Ishikawa (cell line): ENCODE data around the gene ANOS1.

ENCODE experiments used
- CEBPB ChIP-seq: IDR thresholded peaks from 2 replicates; pipeline ENCODE4 v1.6.1; 2012
- CREB1 ChIP-seq: IDR thresholded peaks from 2 replicates; pipeline ENCODE4 v1.6.1; 2012; ENCODE audit warnings: low read depth
- EGR1 ChIP-seq: IDR thresholded peaks from 2 replicates; pipeline ENCODE4 v1.6.1; 2012
- EP300 ChIP-seq: IDR thresholded peaks from 2 replicates; pipeline ENCODE4 v1.6.1; 2012; ENCODE audit warnings: borderline replicate concordance
- FOXM1 ChIP-seq: IDR thresholded peaks from 2 replicates; pipeline ENCODE4 v1.6.1; 2012; ENCODE audit warnings: low read depth, borderline replicate concordance
- NFIC ChIP-seq: IDR thresholded peaks from 2 replicates; pipeline ENCODE4 v1.6.1; 2012
- RAD21 ChIP-seq: IDR thresholded peaks from 2 replicates; pipeline ENCODE4 v1.6.1; 2012; ENCODE audit warnings: low read depth
- REST ChIP-seq: IDR thresholded peaks from 2 replicates; pipeline ENCODE4 v1.6.1; 2012; ENCODE audit warnings: low read depth, mild to moderate bottlenecking
- TAF1 ChIP-seq: IDR thresholded peaks from 2 replicates; pipeline ENCODE4 v1.6.1; 2012; ENCODE audit warnings: low read depth, mild to moderate bottlenecking
- TCF12 ChIP-seq: IDR thresholded peaks from 2 replicates; pipeline ENCODE4 v1.6.1; 2012; ENCODE audit warnings: low read depth
- TEAD4 ChIP-seq: IDR thresholded peaks from 2 replicates; pipeline ENCODE4 v1.6.1; 2012
- YY1 ChIP-seq: IDR thresholded peaks from 2 replicates; pipeline ENCODE4 v1.6.1; 2012; ENCODE audit warnings: low read depth
- ZBTB7A ChIP-seq: IDR thresholded peaks from 2 replicates; pipeline ENCODE4 v1.6.1; 2012; ENCODE audit warnings: low read depth
- TF ChIP-seq, protein P1 (sequence below): IDR thresholded peaks from 2 replicates; pipeline ENCODE4 v1.6.1; 2012
- TF ChIP-seq, protein P2 (sequence below): IDR thresholded peaks from 2 replicates; pipeline ENCODE4 v1.6.1; 2012

Gene ANOS1

GRCh38 chrX:8737883-8738282 lies 5.9 kb upstream of the ANOS1 start:
- TF ChIP-seq CREB1 (no peak), RAD21 (no peak), REST (no peak), ZBTB7A (no peak), TAF1 (no peak), TCF12 (no peak), TEAD4 (no peak), NFIC (no peak)
- TF ChIP-seq, protein P1, sequence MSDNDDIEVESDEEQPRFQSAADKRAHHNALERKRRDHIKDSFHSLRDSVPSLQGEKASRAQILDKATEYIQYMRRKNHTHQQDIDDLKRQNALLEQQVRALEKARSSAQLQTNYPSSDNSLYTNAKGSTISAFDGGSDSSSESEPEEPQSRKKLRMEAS: no peak
- TF ChIP-seq, protein P2, sequence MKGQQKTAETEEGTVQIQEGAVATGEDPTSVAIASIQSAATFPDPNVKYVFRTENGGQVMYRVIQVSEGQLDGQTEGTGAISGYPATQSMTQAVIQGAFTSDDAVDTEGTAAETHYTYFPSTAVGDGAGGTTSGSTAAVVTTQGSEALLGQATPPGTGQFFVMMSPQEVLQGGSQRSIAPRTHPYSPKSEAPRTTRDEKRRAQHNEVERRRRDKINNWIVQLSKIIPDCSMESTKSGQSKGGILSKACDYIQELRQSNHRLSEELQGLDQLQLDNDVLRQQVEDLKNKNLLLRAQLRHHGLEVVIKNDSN: no peak

DNA sequence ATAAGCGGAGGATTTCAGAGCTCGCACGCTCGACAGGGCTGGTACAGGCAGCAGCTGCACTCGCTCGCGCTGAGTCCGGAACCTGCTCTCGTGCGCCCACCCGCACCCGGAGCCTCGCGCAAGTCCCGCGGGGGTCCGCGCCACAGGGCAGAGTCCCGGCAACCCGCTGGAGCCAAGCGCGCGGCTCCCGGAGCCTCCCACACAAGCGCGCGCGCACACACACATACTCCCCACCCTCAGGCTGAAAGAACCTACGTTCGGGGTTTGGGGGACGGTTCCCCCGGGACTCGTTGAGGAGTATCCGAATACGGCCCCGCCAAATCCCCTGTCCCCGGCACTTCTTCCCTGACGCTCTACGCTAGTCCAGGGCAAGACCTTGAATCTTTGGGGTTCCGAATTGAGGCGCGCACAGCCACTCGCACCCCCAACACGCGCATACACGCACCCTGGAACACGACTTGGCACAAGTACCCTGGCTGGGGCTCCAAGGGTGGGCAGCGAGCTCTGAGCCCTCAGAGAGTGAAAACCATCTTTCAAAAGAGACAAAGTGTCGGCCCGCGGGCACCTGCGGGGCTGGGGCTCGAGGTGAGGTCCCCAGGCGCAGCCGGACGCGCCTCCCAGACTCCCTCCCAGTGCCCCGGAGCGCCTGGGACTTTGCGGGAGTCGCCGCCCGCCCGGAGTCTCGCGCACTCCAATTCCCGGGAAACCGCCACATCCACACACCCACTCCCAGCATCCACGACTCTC lies 952 bp downstream of the ANOS1 start:
- no peak for TF ChIP-seq CREB1
- no peak for TF ChIP-seq NFIC
- no peak for TF ChIP-seq EGR1
- no peak for TF ChIP-seq ZBTB7A

DNA sequence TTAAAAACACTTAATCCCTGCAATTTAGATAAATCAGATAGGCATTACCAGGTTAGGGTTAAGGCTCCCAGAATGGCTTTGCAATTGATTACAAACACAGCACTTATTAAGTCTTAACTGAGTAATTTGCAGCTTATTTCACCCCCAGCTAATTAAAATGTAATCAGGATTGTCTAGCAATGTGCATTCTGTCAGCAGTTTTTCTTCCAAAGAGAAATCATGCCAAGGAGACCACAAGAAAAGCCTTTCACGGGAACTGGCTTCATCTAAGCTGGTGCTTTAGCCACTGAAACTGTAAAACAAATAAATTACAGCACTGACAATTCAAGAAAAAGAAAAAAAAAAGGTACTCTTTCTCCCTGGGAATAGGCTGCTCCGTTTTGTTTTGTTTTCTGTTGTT lies 2.1 kb downstream of the ANOS1 start:
- TF ChIP-seq EP300: no peak
- TF ChIP-seq NFIC: no peak
- TF ChIP-seq YY1: no peak
- no peak for TF ChIP-seq TEAD4
- TF ChIP-seq, protein P1: no peak
- no peak for TF ChIP-seq RAD21
- TF ChIP-seq, protein P2: no peak
- TF ChIP-seq TCF12: no peak

DNA sequence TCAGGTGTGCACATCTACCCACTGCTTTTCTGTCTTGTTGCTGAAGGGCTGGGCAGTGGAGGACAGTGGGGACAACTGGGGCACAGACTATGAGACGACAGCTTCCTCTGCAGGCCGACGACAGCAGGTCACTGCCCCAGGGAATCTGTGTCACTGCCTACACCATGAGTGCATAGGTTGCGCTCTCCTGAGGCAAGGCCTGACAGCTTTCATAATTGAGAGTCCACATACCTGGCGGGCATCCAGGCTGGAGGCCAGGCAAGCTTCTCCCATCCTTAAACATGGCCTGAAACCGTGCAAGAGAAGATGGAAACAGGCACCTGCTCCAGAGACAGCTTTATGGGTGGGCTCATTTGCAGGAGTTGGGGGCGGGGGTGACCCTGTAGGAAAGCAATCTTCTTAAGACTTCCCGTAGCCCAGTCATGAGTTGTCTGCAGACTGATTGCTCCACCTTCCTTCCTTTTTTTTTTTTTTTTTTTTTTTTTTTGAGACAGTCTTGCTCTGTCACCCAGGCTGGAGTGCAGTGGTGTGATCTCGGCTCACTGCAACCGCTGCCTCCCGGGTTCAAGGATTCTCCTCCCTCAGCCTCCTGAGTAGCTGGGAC lies 2.9 kb downstream of the ANOS1 start:
- no peak for TF ChIP-seq CREB1
- TF ChIP-seq, protein P1: no peak
- no peak for TF ChIP-seq REST
- TF ChIP-seq FOXM1: no peak
- no peak for TF ChIP-seq CEBPB
- TF ChIP-seq, protein P2: no peak
- TF ChIP-seq TAF1: no peak
- TF ChIP-seq EGR1: no peak
- no peak for TF ChIP-seq EP300
- no peak for TF ChIP-seq YY1
- no peak for TF ChIP-seq NFIC
- no peak for TF ChIP-seq ZBTB7A
- no peak for TF ChIP-seq TEAD4
- TF ChIP-seq RAD21: no peak
- no peak for TF ChIP-seq TCF12

GRCh38 chrX:8726031-8726652 lies 5.8 kb downstream of the ANOS1 start:
- TF ChIP-seq, protein P2: no peak
- TF ChIP-seq ZBTB7A (no peak), NFIC (no peak), REST (no peak), TAF1 (no peak), TEAD4 (no peak), EGR1 (no peak), CEBPB (no peak), EP300 (no peak), FOXM1 (no peak), RAD21 (no peak), CREB1 (no peak), TCF12 (no peak), YY1 (no peak)
- TF ChIP-seq, protein P1: no peak
